ENCODE measurements around the gene CTNNA2. TPM values are rescaled to one million over a fixed set of nuclear protein-coding genes. Genes with fewer than 3 reads are reported as not detected.
A peak's percentile ranks its signal among the peaks of the same experiment; 100 is the strongest.

The CTNNA2 gene
- total and polyA plus RNA-seq, 12 donors: 0.09 to 0.57 (median 0.15) TPM; not detected in 9

DNA sequence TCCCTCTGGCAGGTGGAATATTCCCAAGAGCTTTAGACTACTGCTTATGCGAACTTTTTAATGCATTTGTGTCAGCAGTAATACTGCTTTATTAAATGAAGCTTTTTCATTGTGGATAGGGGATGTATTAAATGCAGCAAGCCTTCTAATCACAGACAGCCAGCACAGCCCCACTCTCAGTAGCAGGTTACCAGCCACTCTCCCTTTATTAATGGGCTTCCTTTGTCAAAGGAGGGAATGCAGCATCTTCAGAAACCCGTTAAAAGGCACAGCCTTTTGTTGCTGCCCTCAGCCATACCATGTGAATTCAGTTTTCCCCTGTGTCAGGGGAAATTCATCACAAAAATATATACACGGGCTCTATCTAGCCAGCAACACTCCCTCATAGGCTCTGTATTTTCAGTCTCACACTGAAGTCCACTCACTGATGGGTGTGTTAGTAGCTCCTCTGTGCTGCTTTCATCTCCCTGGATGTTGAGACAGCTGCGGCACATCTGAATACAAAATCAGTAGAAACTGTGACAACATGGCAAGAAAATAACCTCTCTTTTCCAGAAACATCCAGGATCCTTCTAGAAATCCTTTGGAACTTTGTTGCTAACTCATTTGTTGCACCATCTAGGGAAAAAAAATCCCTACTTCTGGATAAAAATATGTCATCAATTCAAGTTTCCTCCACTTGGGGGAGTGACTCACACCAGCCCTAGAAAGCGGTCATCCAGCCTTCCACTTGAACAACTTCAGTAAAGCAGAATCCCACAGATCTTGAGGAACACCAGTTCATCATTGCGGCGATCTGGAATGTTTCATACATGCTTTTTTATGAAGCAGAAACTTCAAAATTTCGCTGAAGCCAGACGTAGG, 743.3 kb downstream of the CTNNA2 start:
- Histone ChIP-seq H3K4me3 (no peak overlapping the region), H3K27me3 (no peaks in the 10 kb centered on the region), H3K9me3 (no peaks in the 10 kb centered on the region), H3K27ac (no peak overlapping the region), H3K4me1 (peaks cover 0 to 7% (median 0%) of the 10 kb centered on the region in 9 donors), H3K36me3 (no peaks in the 10 kb centered on the region)
- TF ChIP-seq, protein P1, sequence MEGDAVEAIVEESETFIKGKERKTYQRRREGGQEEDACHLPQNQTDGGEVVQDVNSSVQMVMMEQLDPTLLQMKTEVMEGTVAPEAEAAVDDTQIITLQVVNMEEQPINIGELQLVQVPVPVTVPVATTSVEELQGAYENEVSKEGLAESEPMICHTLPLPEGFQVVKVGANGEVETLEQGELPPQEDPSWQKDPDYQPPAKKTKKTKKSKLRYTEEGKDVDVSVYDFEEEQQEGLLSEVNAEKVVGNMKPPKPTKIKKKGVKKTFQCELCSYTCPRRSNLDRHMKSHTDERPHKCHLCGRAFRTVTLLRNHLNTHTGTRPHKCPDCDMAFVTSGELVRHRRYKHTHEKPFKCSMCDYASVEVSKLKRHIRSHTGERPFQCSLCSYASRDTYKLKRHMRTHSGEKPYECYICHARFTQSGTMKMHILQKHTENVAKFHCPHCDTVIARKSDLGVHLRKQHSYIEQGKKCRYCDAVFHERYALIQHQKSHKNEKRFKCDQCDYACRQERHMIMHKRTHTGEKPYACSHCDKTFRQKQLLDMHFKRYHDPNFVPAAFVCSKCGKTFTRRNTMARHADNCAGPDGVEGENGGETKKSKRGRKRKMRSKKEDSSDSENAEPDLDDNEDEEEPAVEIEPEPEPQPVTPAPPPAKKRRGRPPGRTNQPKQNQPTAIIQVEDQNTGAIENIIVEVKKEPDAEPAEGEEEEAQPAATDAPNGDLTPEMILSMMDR (IDR thresholded peaks at IDR 0.05): peak in 4 of 9 donors; percentile 11 to 35 (median 16)
- ATAC-seq (no peak), DNase-seq (no peak)
- 69 to 78% methylated on average over 9 of the region's 9 CpGs for WGBS, 2 donors
- intact Hi-C loops (cut with DNase I): no loop called here

DNA sequence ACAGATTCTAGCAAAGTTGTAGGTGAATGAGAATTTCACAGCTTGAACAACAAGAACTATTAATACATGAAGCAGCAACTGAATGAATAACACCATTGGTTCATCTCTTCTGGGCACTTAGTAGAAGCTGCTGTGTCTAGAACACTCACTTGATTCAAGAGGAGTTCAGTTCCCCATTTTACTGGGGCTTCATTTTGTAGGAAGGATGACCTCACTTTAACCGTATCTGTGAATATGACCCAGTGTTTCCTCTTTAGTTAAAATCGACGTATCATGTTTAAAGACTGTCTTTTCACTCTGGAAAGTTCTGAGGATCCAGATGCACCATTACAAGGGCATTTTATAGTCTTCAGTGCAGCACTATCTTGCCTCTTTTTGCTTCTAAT, 743.9 kb downstream of the CTNNA2 start:
- DNase-seq (no peak), ATAC-seq (no peak)
- intact Hi-C loops (cut with DNase I): no loop called here
- peaks cover 0 to 7% (median 0%) of the 10 kb centered on the region in 9 donors for H3K4me1 ChIP-seq
- TF ChIP-seq, protein P1 (IDR thresholded peaks at IDR 0.05): no peak
- H3K27ac ChIP-seq: no peak overlapping the region
- H3K9me3 ChIP-seq: no peaks in the 10 kb centered on the region
- H3K27me3 ChIP-seq: no peaks in the 10 kb centered on the region
- H3K4me3 ChIP-seq: no peak overlapping the region
- H3K36me3 ChIP-seq: no peaks in the 10 kb centered on the region
- WGBS, 2 donors: 64 to 81% methylated on average over 3 of the region's 3 CpGs

DNA sequence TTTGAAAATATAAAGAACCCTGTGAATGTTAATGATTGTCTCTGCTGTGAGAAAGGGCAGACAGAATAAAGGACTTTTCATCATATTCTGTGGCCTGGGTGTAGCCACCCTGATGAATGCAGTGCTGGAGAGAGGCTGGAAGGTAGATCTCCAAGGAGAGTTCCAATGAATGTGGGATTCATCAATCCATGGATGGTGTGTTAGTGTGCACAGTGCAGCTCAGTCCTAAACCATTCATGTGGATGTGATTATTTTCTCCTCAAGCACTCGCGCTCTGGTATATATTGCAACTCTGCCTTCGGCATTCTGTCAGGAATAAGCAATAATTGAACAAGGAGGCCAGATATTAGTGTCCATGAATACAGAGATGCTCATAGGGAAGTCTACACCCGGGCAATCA, 744.6 kb downstream of the CTNNA2 start:
- WGBS, 2 donors: 97 to 98% methylated on average over 4 of the region's 4 CpGs
- peaks cover 0 to 7% (median 0%) of the 10 kb centered on the region in 9 donors for H3K4me1 ChIP-seq
- intact Hi-C loops (cut with DNase I): no loop called here
- no peaks in the 10 kb centered on the region for H3K36me3 ChIP-seq
- no peak overlapping the region for H3K27ac ChIP-seq
- ATAC-seq (no peak), DNase-seq (no peak)
- no peaks in the 10 kb centered on the region for H3K27me3 ChIP-seq
- TF ChIP-seq, protein P1 (IDR thresholded peaks at IDR 0.05): no peak
- no peaks in the 10 kb centered on the region for H3K9me3 ChIP-seq
- H3K4me3 ChIP-seq: no peak overlapping the region

DNA sequence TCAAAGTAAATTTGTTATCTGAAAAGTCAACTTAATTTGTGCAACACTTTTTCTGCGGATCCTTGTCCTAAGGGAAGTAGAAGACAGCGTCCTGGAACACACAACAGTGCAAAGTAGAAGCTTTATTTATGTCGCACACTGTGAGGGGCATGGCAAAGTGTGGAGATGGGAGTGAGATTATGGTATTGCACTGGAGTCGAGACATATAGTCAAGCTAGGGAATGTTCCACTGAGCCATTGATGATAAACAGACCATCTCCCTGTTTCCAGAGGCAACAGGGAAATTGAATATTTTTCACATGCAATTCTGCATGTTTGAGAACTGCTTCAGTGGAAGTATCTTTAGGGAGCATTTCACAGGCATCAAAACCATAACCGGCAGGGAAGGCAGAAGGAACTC, 745.5 kb downstream of the CTNNA2 start:
- Histone ChIP-seq H3K36me3 (no peaks in the 10 kb centered on the region), H3K4me3 (no peak overlapping the region), H3K4me1 (peaks cover 0 to 7% (median 0%) of the 10 kb centered on the region in 9 donors), H3K27me3 (no peaks in the 10 kb centered on the region), H3K9me3 (no peaks in the 10 kb centered on the region), H3K27ac (no peak overlapping the region)
- DNase-seq (no peak), ATAC-seq (no peak)
- intact Hi-C loops (cut with DNase I): no loop called here
- TF ChIP-seq, protein P1 (IDR thresholded peaks at IDR 0.05): no peak
- 80 to 85% methylated on average over 5 of the region's 5 CpGs for WGBS, 2 donors

All from heart right ventricle (tissue), 16 donors.